ENCODE data around the gene MLST8. TPM values are rescaled to one million over a fixed set of nuclear protein-coding genes. Genes with fewer than 3 reads are reported as not detected.

Gene MLST8
- 10 to 100 TPM; 29.3 to 58.8 (median 38.0) TPM for total RNA-seq

- TF ChIP-seq CTCF (IDR thresholded peaks at IDR 0.05; ENCODE audit: low read depth), result no peak
Observed at GRCh38 chr16:2205104-2205966, at the start of gene MLST8. Gene MLST8 (plus strand): TSS chr16:2205454. CDS start chr16:2206086, 632 bp downstream.

- TF ChIP-seq CTCF (IDR thresholded peaks at IDR 0.05; ENCODE audit: low read depth), result no peak
Observed at GRCh38 chr16:2155977-2156848, 49.0 kb upstream of the MLST8 start.

GRCh38 chr16:2156849-2157224, 48.4 kb upstream of the MLST8 start:
- TF ChIP-seq CTCF (IDR thresholded peaks at IDR 0.05; ENCODE audit: low read depth), result no peak

GRCh38 chr16:2157480-2158261, 47.6 kb upstream of the MLST8 start:
- no peak for TF ChIP-seq CTCF (IDR thresholded peaks at IDR 0.05; ENCODE audit: low read depth)

GRCh38 chr16:2158262-2158638, 47.0 kb upstream of the MLST8 start:
- TF ChIP-seq CTCF (IDR thresholded peaks at IDR 0.05; ENCODE audit: low read depth), result no peak

- no peak for TF ChIP-seq CTCF (IDR thresholded peaks at IDR 0.05; ENCODE audit: low read depth)
Observed at GRCh38 chr16:2159175-2159838, 45.9 kb upstream of the MLST8 start.
